Muscle layer of duodenum (tissue), 2 donors: ENCODE results near the gene PIGK.

Experiments
- H3K27ac ChIP-seq: one replicate; pipeline ENCODE4 v1.7.0; 2013; ENCODE audit warnings: mild to moderate bottlenecking, low read length
- H3K27me3 ChIP-seq: one replicate; pipeline ENCODE4 v1.7.0; 2013; ENCODE audit warnings: low read depth, mild to moderate bottlenecking, control low read depth, low read length
- H3K36me3 ChIP-seq, 2 donors: one replicate each; pipeline ENCODE4 v1.7.0; 2013; ENCODE audit warnings: low read length in 2 of 2, control low read depth in 1 of 2, mild to moderate bottlenecking in 1 of 2; ENCODE audit not compliant: insufficient read depth in 2 of 2, control insufficient read depth in 1 of 2
- H3K4me1 ChIP-seq, 2 donors: one replicate each; pipeline ENCODE4 v1.7.0; 2013; ENCODE audit warnings: low read length in 2 of 2, mild to moderate bottlenecking in 2 of 2, control low read depth in 1 of 2, moderate library complexity in 1 of 2; ENCODE audit not compliant: insufficient read depth in 2 of 2, control insufficient read depth in 1 of 2
- H3K4me3 ChIP-seq, 2 donors: one replicate each; pipeline ENCODE4 v1.7.0; 2013; ENCODE audit warnings: low read length in 2 of 2, low read depth in 1 of 2, mild to moderate bottlenecking in 1 of 2
- H3K9me3 ChIP-seq, 2 donors: one replicate each; pipeline ENCODE4 v1.7.0; 2013; ENCODE audit warnings: low read length in 2 of 2, control low read depth in 1 of 2, mild to moderate bottlenecking in 1 of 2; ENCODE audit not compliant: control insufficient read depth in 1 of 2
- donor health status: healthy.

The PIGK gene

GRCh38 chr1:77061162-77061561, 158.1 kb downstream of the PIGK start:
- Histone ChIP-seq H3K4me3 (no peak overlapping the region), H3K4me1 (no peaks in the 10 kb centered on the region), H3K27me3 (no peaks in the 10 kb centered on the region), H3K9me3 (no peaks in the 10 kb centered on the region), H3K27ac (no peak overlapping the region), H3K36me3 (no peaks in the 10 kb centered on the region)

GRCh38 chr1:77060000-77060399, 159.2 kb downstream of the PIGK start:
- Histone ChIP-seq H3K36me3 (no peaks in the 10 kb centered on the region), H3K9me3 (no peaks in the 10 kb centered on the region), H3K27me3 (no peaks in the 10 kb centered on the region), H3K27ac (no peak overlapping the region), H3K4me1 (no peaks in the 10 kb centered on the region), H3K4me3 (no peak overlapping the region)

GRCh38 chr1:77057994-77058585, 161.1 kb downstream of the PIGK start:
- Histone ChIP-seq H3K27ac (no peak overlapping the region), H3K9me3 (no peaks in the 10 kb centered on the region), H3K4me3 (no peak overlapping the region)

DNA sequence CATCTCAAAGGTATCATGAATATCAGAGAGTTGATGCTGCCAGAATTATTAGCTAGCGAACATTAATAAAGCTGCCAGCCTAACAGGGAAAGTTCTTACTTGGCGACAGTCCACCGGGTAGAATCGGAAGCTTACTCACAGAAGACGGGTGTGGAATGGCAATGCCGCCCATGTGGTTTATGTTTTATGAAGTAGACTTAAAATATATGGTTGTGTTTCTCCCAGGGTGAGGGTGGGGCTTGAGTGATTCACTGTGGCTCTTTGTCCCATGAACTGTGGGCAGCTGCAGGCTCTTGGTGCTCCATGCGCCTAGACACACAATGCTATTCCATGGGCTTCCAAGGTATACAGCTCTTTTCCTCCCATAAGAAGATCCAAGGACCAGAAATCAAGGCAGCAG, 162.7 kb downstream of the PIGK start:
- Histone ChIP-seq H3K9me3 (no peaks in the 10 kb centered on the region), H3K4me1 (peaks cover 0 to 2% of the 10 kb centered on the region in 2 donors), H3K27ac (no peak overlapping the region), H3K36me3 (no peaks in the 10 kb centered on the region), H3K4me3 (no peak overlapping the region), H3K27me3 (no peaks in the 10 kb centered on the region)

More at GRCh38 chr1:77057994-77058585, 161.1 kb downstream of the PIGK start:
- H3K36me3 ChIP-seq = no peaks in the 10 kb centered on the region
- H3K4me1 ChIP-seq = no peaks in the 10 kb centered on the region
- H3K27me3 ChIP-seq = no peaks in the 10 kb centered on the region

DNA sequence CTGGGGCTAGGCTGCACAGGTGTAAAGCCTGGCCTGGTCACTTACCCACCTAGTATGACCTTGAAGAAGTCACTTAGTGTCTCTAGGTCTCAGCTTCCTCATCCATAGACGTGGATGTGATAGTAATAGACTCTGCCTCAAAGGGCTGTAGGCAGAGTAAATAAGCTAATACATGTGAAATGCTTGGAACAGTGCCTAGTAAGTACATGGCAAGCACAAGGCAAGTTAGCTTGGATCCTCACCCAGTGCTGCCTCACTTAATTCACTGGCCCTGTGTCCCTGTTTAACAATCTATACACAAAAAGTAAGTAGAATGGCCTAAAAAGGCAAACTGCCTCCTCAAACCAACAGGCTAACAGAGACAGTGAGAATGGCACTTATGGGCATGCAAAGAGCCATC, 167.8 kb downstream of the PIGK start:
- Histone ChIP-seq H3K27ac (no peak overlapping the region), H3K9me3 (no peaks in the 10 kb centered on the region), H3K4me1 (peaks cover 0 to 14% of the 10 kb centered on the region in 2 donors), H3K36me3 (no peaks in the 10 kb centered on the region), H3K27me3 (no peaks in the 10 kb centered on the region), H3K4me3 (no peak overlapping the region)

GRCh38 chr1:77048615-77049005, 170.6 kb downstream of the PIGK start:
- Histone ChIP-seq H3K36me3 (no peaks in the 10 kb centered on the region), H3K27ac (no peak overlapping the region), H3K27me3 (no peaks in the 10 kb centered on the region), H3K9me3 (no peaks in the 10 kb centered on the region), H3K4me1 (peaks cover 0 to 14% of the 10 kb centered on the region in 2 donors), H3K4me3 (no peak overlapping the region)

- Histone ChIP-seq H3K4me1 (peaks cover 0 to 14% of the 10 kb centered on the region in 2 donors), H3K27me3 (no peaks in the 10 kb centered on the region), H3K4me3 (no peak overlapping the region), H3K9me3 (no peaks in the 10 kb centered on the region), H3K36me3 (no peaks in the 10 kb centered on the region), H3K27ac (no peak overlapping the region)
These were observed 171.1 kb downstream of the PIGK start for GRCh38 chr1:77047978-77048614.

- no peaks in the 10 kb centered on the region for H3K36me3 ChIP-seq
- no peaks in the 10 kb centered on the region for H3K9me3 ChIP-seq
- H3K4me3 ChIP-seq = no peak overlapping the region
- no peaks in the 10 kb centered on the region for H3K27me3 ChIP-seq
- no peak overlapping the region for H3K27ac ChIP-seq
- H3K4me1 ChIP-seq = peaks cover 0 to 14% of the 10 kb centered on the region in 2 donors
These were observed 171.7 kb downstream of the PIGK start for GRCh38 chr1:77047575-77047974.

- H3K27me3 ChIP-seq = no peaks in the 10 kb centered on the region
- H3K36me3 ChIP-seq = no peaks in the 10 kb centered on the region
- no peak overlapping the region for H3K4me3 ChIP-seq
- H3K27ac ChIP-seq = no peak overlapping the region
- no peaks in the 10 kb centered on the region for H3K9me3 ChIP-seq
- H3K4me1 ChIP-seq = peaks cover 0 to under 1% of the 10 kb centered on the region in 2 donors
These were observed 174.9 kb downstream of the PIGK start for GRCh38 chr1:77044133-77044849.

- Histone ChIP-seq H3K27me3 (no peaks in the 10 kb centered on the region), H3K36me3 (no peaks in the 10 kb centered on the region), H3K4me3 (no peak overlapping the region), H3K27ac (no peak overlapping the region), H3K4me1 (peaks cover 0 to 11% of the 10 kb centered on the region in 2 donors), H3K9me3 (no peaks in the 10 kb centered on the region)
These were observed 178.4 kb downstream of the PIGK start for GRCh38 chr1:77040826-77041225.

- no peaks in the 10 kb centered on the region for H3K27me3 ChIP-seq
- H3K27ac ChIP-seq = no peak overlapping the region
- peaks cover 0 to 11% of the 10 kb centered on the region in 2 donors for H3K4me1 ChIP-seq
- no peak overlapping the region for H3K4me3 ChIP-seq
- H3K36me3 ChIP-seq = no peaks in the 10 kb centered on the region
- H3K9me3 ChIP-seq = no peaks in the 10 kb centered on the region
These were observed 179.5 kb downstream of the PIGK start for GRCh38 chr1:77039739-77040138.
